Choroid plexus epithelial cell (primary cell): ENCODE results near the gene RNF214.
A peak's percentile ranks its signal among the peaks of the same experiment; 100 is the strongest.
"Not testable (repeated sequence)": the region's sequence is repeated elsewhere in the genome, so short reads cannot be mapped to it uniquely, and the experiment has no call there.

ENCODE experiments used
- DNase-seq: peaks from one replicate; pipeline ENCODE4 v3.0.0-alpha.2; 2010; ENCODE audit warnings: low read depth
- H3K4me3 ChIP-seq: 2 replicates; pipeline ENCODE4 v1.5.1; 2011; ENCODE audit warnings: low read depth, mild to moderate bottlenecking, control low read depth, low read length, moderate library complexity
- TF ChIP-seq, protein P1 (sequence below): conservative IDR thresholded peaks from 2 replicates; pipeline ENCODE4 v1.5.1; 2011; ENCODE audit warnings: low read depth, mild to moderate bottlenecking, control low read depth, inconsistent platforms, low read length, moderate library complexity

RNF214 gene

DNA sequence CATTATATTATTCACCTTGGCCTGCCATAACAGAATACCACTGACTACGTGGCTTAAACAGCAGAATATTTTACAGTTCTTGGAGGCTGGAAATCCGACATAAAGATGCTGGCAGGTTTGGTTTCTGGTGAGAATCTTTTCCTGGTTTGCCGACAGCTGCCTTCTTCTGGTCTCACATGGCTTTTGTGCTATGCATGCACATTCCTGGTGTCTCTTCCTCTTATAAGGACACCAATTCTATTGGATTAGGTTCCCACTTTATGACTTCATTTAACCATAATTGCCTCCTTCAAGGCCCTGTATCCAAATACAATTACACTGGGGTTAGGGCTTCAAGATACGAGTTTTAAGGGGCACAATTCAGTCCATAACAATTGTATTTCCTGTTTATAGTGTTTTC, 17.1 kb downstream of the RNF214 start:
- no peak for DNase-seq

DNA sequence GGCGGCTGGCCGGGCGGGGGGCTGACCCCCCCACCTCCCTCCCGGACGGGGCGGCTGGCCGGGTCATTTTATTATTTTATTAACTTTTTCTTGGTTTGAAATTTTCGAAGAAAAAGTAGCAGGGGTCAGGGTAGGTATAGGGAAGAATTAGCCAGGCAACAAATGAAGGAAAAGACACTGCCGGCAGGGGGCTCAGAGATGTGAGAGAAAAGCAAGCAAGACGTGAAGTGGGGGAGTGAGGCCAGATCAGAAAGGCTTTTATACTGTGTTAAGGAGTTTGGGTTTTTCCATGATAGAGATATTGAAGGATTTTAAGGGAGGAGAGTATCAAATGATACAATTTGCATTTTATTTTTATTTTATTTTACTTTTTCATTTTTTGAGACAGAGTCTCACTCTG, 19.0 kb downstream of the RNF214 start:
- no peak for DNase-seq
- no peak overlapping the region for H3K4me3 ChIP-seq
- TF ChIP-seq, protein P1, sequence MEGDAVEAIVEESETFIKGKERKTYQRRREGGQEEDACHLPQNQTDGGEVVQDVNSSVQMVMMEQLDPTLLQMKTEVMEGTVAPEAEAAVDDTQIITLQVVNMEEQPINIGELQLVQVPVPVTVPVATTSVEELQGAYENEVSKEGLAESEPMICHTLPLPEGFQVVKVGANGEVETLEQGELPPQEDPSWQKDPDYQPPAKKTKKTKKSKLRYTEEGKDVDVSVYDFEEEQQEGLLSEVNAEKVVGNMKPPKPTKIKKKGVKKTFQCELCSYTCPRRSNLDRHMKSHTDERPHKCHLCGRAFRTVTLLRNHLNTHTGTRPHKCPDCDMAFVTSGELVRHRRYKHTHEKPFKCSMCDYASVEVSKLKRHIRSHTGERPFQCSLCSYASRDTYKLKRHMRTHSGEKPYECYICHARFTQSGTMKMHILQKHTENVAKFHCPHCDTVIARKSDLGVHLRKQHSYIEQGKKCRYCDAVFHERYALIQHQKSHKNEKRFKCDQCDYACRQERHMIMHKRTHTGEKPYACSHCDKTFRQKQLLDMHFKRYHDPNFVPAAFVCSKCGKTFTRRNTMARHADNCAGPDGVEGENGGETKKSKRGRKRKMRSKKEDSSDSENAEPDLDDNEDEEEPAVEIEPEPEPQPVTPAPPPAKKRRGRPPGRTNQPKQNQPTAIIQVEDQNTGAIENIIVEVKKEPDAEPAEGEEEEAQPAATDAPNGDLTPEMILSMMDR = no peak

More for the DNA sequence above, 17.1 kb downstream of the RNF214 start:
- H3K4me3 ChIP-seq = no peak overlapping the region
- TF ChIP-seq, protein P1 = no peak

DNA sequence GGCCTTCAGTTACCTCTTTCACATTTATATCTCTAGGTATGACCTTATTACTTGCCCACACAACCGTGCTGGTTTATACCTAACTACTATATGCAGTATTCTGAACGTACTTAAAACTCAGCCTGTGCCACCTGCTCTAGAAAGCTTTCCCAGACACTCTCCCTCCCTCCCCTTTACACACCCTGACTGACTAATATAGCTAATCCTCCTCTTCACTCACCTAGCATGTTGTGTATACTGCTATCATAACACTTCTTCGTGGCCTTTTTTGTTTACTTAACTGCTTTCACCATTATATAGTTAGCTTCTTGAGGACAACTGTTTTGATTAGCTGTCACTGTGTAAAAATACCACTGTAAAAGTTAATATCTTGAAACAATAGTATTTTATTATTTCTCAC, 23.5 kb downstream of the RNF214 start:
- H3K4me3 ChIP-seq = no peak overlapping the region
- no peak for DNase-seq
- TF ChIP-seq, protein P1 = no peak

DNA sequence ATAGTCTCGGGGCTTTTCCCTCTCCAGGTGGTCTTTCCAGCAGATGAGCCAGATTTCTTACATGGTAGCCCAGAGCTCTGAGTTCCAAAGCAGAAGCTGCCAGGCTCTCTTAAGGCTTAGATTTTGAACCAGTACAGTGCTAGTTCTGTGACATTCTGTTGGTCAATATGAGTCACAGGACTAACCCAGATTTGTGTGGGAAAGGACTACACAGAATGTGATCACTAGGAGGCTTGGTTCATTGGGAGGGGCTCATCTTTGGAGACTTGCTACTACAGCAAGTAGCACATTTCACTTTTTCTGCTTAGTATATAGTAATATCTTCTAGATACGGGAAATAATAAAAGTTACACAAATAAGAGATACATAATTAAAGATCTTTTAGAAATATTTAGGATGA, 24.1 kb downstream of the RNF214 start:
- TF ChIP-seq, protein P1 = no peak
- no peak overlapping the region for H3K4me3 ChIP-seq
- peak; percentile 51 for DNase-seq

DNA sequence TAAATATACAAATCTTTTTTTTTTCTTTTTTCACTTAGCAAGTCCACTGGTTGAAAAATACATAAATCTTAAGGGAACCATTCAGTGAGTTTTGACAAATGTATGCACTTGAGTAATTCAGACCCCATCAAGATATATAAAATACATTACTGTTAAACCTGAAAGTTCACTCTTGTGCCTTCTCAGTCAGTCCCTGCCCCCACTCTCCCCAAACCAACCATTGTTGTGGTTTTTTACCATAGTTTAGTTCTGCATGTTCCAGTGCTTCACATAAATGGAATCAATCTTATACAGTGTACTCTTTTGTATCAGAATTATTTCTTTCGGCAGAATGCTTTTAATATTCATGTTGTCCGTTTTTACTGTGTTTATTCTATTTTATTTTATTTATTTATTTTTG, 26.1 kb downstream of the RNF214 start:
- H3K4me3 ChIP-seq = no peak overlapping the region
- TF ChIP-seq, protein P1 = no peak
- DNase-seq = no peak

DNA sequence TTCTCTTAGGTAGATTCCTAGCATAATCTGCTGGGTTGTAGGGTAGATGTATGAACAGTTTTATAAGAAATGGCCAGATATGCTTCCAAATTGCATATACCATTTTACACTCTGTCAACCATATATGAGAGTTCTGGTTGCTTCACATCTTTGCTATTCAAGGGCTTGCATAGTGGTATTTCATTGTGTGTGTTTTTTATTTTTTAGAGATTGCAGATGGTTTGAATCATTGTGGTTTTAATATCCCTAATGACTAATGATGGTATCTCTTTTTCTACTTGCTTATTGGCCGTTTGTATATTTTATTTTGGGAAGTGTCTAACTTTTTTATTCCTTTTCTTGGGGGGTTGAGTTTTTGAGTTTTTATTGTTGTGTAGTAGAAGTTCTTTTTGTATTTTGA, 26.9 kb downstream of the RNF214 start:
- no peak overlapping the region for H3K4me3 ChIP-seq
- peak; percentile 69 for DNase-seq
- TF ChIP-seq, protein P1 = no peak

DNA sequence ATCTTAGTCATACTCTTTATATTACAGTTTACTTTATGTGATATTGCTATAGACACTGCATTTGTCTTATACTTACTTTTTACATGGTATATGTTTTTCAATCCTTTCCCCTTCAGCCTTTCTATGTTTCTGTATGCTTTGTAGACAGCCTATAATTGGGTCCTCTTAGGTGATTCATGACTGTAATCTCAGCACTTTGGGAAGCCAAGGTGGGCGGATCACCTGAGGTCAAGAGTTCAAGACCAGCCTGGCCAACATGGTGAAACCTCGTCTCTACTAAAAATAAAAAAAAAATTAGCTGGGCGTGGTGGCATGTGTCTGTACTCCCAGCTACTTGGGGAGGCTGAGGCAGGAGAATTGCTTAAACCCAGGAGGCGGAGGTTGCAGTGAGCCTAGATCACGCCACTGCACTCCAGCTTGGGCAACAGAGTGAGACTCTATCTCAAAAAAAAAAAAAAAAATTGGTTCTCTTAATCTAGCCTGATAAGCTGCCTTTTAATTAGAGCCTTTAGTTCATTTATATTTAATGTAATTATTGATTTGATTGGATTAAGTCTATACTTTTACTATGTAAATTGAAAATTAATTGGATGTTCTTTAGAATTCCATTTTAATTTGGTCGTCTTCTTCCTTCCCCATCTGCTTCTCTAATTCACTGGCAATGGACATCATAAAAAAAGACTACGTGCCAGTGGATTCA, 32.3 kb downstream of the RNF214 start:
- H3K4me3 ChIP-seq, DNase-seq: not testable (repeated sequence)
